Gastrocnemius medialis (tissue), 4 donors: ENCODE results near the gene TNRC6B. TPM values are rescaled to one million over a fixed set of nuclear protein-coding genes. Genes with fewer than 3 reads are reported as not detected.
"Not testable (repeated sequence)": the region's sequence is repeated elsewhere in the genome, so short reads cannot be mapped to it uniquely, and the experiment has no call there.

Experiments used
- ATAC-seq, 2 donors: fragments of 150-250 bp; one replicate each; pipeline ENCODE4 v1.9.1; 2016
- DNase-seq, 2 donors: peaks; one replicate each; pipeline ENCODE4 v3.0.0-alpha.2; 2019
- H3K27ac ChIP-seq, 4 donors: fragments of 200-600 bp; sonication (generic); 1 replicate in 1 of 4; 2 replicates in 3 of 4; pipeline ENCODE4 v1.5.1; 2016 to 2018; ENCODE audit warnings: mild to moderate bottlenecking in 2 of 4, moderate library complexity in 1 of 4
- H3K27me3 ChIP-seq, 3 donors: fragments of 200-600 bp; sonication (generic) in 2 of 3; 1 replicate in 1 of 3; 2 replicates in 2 of 3; pipeline versions ENCODE4 v1.5.1 to v1.6.0; 2016 to 2019; ENCODE audit warnings: mild to moderate bottlenecking in 1 of 3, moderate library complexity in 1 of 3
- H3K36me3 ChIP-seq, 2 donors: fragments of 200-600 bp; sonication (generic) in 1 of 2; one replicate each; pipeline ENCODE4 v1.5.1; 2017 to 2018
- H3K4me1 ChIP-seq, 2 donors: fragments of 200-600 bp; sonication (generic) in 1 of 2; one replicate each; pipeline ENCODE4 v1.5.1; 2016 to 2017; ENCODE audit warnings: mild to moderate bottlenecking in 2 of 2
- H3K4me3 ChIP-seq, 4 donors: fragments of 200-600 bp; sonication (generic) in 3 of 4; 1 replicate in 1 of 4; 2 replicates in 3 of 4; pipeline ENCODE4 v1.5.1; 2016 to 2019; ENCODE audit warnings: mild to moderate bottlenecking in 2 of 4
- H3K9me3 ChIP-seq, 3 donors: fragments of 200-600 bp; sonication (generic) in 2 of 3; 1 replicate in 1 of 3; 2 replicates in 2 of 3; pipeline ENCODE4 v1.5.1; 2016 to 2019
- POLR2A ChIP-seq, 2 donors: fragments of 450-650 bp; IDR thresholded peaks; one replicate each; pipeline ENCODE4 v1.6.1; 2017; ENCODE audit warnings: antibody characterized with exemption in 2 of 2, mild to moderate bottlenecking in 2 of 2, moderate library complexity in 2 of 2
- in situ Hi-C, 4 donors: fragments of 200-750 bp; cut with MboI; loops; one replicate each; pipeline versions ENCODE4 v1.15.0 to v1.8.0; 2017; ENCODE audit warnings: low sequenced_read_pairs in 4 of 4
- intact Hi-C: fragments of 100-400 bp; cut with DNase I; formaldehyde crosslinking; loops from one replicate; pipeline ENCODE4 v1.15.1; 2023; ENCODE audit warnings: low total_unique reads
- total RNA-seq, 4 donors: library from RNA; depleted of rRNA; stranded (reverse); fragments of >200 nt; gene quantifications; one replicate each; pipeline versions ENCODE4 v1.1.0 to v1.2.3, GENCODE V29; 2016
- TF ChIP-seq, protein P1 (sequence below), 5 experiments: fragments of 450-650 bp in 3 of 5; fragments of 200-600 bp in 2 of 5; sonication (generic) in 2 of 5; IDR thresholded peaks in 4 of 5; conservative IDR thresholded peaks in 1 of 5; 1 replicate in 4 of 5; 2 replicates in 1 of 5; pipeline ENCODE4 v1.5.1; 2016 to 2019; ENCODE audit warnings: antibody characterized with exemption in 5 of 5, mild to moderate bottlenecking in 3 of 5, moderate library complexity in 3 of 5

The TNRC6B gene
- total RNA-seq, 4 donors from 2014 or later = 31.9 to 76.7 (median 57.0) TPM

DNA sequence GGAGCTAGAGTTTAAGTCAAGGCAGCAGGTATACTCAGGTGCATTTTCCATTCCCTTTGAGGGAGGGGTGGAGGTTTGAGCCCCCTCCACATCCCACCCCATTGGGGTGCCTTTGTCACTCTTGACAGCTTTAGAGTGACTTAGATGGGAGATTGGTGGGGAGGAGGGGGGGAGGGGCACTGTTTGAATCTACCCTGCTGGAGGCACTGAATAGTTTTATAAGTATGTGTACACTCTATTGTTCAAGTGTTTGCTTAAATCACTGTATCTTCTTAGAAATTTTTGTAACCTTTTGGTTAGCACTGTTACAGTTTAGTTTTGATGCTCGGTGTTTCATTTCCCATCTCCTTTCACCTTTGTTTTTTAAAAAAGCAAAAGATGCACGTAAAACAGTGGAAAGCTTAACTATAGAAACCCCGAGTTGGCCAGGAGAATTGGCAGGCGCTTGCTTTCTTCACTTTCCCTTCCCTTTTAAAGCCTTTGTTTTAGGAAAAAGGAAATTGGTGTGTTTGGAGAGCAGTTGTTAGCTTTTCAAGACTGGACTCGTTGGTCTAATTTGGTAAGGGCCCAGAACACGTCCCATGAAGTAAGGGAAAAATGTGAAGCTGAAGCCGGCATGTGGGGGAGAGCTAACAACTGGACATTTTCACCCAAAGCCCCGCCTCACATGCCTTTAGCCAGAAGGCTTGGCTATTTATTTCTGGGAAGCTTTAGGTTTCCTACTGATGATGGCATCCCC, 42.8 kb downstream of the TNRC6B start:
- Histone ChIP-seq H3K4me3 (no peak overlapping the region), H3K27me3 (no peaks in the 10 kb centered on the region), H3K9me3 (no peaks in the 10 kb centered on the region), H3K4me1 (peaks cover 68 to 85% of the 10 kb centered on the region in 2 donors), H3K27ac (peak overlapping the region; percentile 59 to 71 (median 66)), H3K36me3 (no peaks in the 10 kb centered on the region)
- no peak for TF ChIP-seq POLR2A (IDR thresholded peaks at IDR 0.05)
- TF ChIP-seq, protein P1, sequence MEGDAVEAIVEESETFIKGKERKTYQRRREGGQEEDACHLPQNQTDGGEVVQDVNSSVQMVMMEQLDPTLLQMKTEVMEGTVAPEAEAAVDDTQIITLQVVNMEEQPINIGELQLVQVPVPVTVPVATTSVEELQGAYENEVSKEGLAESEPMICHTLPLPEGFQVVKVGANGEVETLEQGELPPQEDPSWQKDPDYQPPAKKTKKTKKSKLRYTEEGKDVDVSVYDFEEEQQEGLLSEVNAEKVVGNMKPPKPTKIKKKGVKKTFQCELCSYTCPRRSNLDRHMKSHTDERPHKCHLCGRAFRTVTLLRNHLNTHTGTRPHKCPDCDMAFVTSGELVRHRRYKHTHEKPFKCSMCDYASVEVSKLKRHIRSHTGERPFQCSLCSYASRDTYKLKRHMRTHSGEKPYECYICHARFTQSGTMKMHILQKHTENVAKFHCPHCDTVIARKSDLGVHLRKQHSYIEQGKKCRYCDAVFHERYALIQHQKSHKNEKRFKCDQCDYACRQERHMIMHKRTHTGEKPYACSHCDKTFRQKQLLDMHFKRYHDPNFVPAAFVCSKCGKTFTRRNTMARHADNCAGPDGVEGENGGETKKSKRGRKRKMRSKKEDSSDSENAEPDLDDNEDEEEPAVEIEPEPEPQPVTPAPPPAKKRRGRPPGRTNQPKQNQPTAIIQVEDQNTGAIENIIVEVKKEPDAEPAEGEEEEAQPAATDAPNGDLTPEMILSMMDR (IDR thresholded peaks at IDR 0.05 in 4 of 5, conservative IDR thresholded peaks at IDR 0.05 in 1 of 5) = no peak
- in situ Hi-C loops = no loop called here
- intact Hi-C loops = no loop called here
- no peak for DNase-seq
- peak in 1 of 2 donors; percentile 10 for ATAC-seq

DNA sequence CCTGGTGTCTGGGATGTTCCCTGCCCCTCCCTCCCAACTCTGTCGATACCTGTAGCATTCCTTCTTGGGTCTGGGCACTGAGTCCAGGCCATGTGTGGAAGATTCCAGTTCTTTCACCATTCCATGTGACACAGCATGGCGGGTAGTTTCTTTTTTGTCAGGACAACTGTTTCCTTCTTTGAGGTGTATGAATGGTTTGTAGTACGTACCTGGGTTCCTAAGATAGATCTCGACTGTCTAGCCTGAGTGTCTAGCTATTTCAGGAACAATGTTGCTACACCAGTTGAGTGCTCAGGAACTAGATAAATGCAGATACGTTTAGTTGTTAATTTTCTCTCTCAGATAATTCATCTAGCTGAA, 43.3 kb downstream of the TNRC6B start:
- intact Hi-C loops = no loop called here
- H3K36me3 ChIP-seq = no peaks in the 10 kb centered on the region

DNA sequence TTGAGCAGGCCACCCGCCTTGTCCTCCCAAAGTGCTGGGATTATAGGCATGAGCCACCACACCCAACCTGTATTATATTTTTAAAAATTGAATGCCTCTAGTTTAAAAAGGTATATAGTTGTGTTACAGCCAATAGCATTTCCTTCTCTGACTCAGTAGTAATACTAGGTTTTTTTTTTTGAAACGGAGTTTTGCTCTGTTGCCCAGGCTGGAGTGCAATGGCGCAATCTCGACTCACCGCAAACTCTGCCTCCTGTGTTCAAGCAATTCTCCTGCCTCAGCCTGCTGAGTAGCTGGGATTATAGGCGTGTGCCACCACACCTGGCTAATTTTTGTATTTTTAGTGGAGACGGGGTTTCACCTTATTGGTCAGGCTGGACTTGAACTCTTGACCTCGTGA, 45.3 kb downstream of the TNRC6B start:
- intact Hi-C loops, ATAC-seq, in situ Hi-C loops, H3K4me3 ChIP-seq, H3K27me3 ChIP-seq, H3K36me3 ChIP-seq, H3K9me3 ChIP-seq, H3K27ac ChIP-seq, DNase-seq: not testable (repeated sequence)
- peaks cover 61 to 75% of the 10 kb centered on the region in 2 donors for H3K4me1 ChIP-seq

More for the DNA sequence above, 43.3 kb downstream of the TNRC6B start:
- TF ChIP-seq, protein P1 (IDR thresholded peaks at IDR 0.05 in 4 of 5, conservative IDR thresholded peaks at IDR 0.05 in 1 of 5) = no peak
- no peak for TF ChIP-seq POLR2A (IDR thresholded peaks at IDR 0.05)
- Histone ChIP-seq H3K9me3 (no peaks in the 10 kb centered on the region), H3K4me3 (no peak overlapping the region), H3K27ac (peak overlapping the region; percentile 59 to 71 (median 66)), H3K4me1 (peaks cover 66 to 85% of the 10 kb centered on the region in 2 donors), H3K27me3 (no peaks in the 10 kb centered on the region)
- ATAC-seq (peak; percentile 60 to 81), DNase-seq (no peak)
- in situ Hi-C loops = no loop called here

DNA sequence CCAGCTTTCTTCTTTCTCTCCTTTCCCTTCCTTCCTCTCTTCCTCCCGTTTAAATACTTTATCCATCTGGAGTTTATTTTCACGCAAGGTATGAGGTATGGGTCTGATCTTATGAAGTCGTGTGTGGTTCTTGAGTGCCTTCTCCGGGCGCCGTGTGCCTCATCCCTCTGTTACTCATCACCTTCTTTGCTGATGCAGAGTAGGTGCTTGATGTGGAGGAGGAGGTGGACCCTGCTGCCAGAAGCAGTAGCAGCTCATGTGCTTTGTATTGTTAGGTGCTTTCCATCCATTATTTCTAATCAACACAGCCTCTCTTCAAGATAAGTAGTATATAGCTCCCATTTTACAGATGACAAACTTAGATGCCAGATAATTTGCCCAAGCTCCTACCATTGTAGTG, 47.0 kb downstream of the TNRC6B start:
- H3K9me3 ChIP-seq = no peaks in the 10 kb centered on the region
- TF ChIP-seq, protein P1 (IDR thresholded peaks at IDR 0.05 in 4 of 5, conservative IDR thresholded peaks at IDR 0.05 in 1 of 5) = no peak
- TF ChIP-seq POLR2A (IDR thresholded peaks at IDR 0.05) = no peak
- no peaks in the 10 kb centered on the region for H3K36me3 ChIP-seq
- peaks cover 52 to 58% of the 10 kb centered on the region in 2 donors for H3K4me1 ChIP-seq
- no peak for DNase-seq
- in situ Hi-C loops = no loop called here
- intact Hi-C loops = no loop called here
- H3K4me3 ChIP-seq = no peak overlapping the region
- no peak overlapping the region for H3K27ac ChIP-seq
- H3K27me3 ChIP-seq = no peaks in the 10 kb centered on the region
- no peak for ATAC-seq

DNA sequence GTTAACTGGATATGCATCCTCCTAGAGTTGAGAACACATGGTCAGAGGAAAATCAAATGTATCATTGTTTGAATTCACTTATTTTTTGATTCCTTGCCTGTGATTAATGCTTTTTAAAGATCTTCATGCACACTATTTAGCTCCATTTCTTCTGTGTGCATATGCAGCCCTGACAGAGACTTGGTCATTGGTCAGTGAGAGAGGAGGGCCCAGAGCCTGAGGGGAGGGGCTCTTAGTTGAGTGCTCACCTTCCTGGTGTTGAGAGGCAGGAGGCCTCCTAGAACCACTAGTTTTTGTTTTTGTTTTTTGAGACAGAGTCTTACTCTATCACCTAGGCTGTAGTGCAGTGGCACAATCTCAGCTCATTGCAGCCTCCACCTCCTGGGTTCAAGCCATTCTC, 48.9 kb downstream of the TNRC6B start:
- Histone ChIP-seq H3K4me3 (no peak overlapping the region), H3K36me3 (no peaks in the 10 kb centered on the region), H3K27ac (no peak overlapping the region), H3K4me1 (peaks cover 44 to 49% of the 10 kb centered on the region in 2 donors), H3K9me3 (no peaks in the 10 kb centered on the region), H3K27me3 (no peaks in the 10 kb centered on the region)
- DNase-seq (no peak), ATAC-seq (no peak)
- TF ChIP-seq POLR2A (IDR thresholded peaks at IDR 0.05) = no peak
- TF ChIP-seq, protein P1 (IDR thresholded peaks at IDR 0.05 in 4 of 5, conservative IDR thresholded peaks at IDR 0.05 in 1 of 5) = no peak
- in situ Hi-C loops (no loop called here), intact Hi-C loops (no loop called here)
